ENCODE results near the gene KLRB1. TPM values are rescaled to one million over a fixed set of nuclear protein-coding genes. Genes with fewer than 3 reads are reported as not detected.
A peak's percentile ranks its signal among the peaks of the same experiment; 100 is the strongest.

KLRB1 gene
- total RNA-seq: 100 to 1,000 TPM; 194 to 310 (median 216) TPM
- 400 TPM for total RNA-seq (2013)

DNA sequence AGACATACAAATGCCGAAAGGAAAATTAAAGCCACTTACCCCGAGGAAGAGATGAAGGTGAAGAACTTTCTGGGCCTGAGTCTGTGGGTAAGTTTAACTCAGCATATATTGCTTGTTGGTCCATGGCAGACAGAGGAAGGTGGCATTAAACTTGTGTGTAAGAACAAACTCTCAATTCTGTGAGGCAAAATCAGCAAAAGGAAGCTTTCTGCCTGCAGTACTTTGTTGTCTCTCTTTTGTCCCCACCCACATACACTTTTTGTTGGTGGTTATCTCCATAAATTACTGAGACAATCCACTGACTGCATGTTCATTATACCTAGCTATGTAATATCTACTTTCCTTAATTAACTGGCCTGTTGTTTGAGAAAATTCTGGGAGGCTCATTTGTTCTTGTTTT is at the start of gene KLRB1:
KLRB1 (minus strand) TSS at position 201 of the 400 bp plus-strand sequence; CDS start at position 124, 77 bp downstream.
- intact Hi-C loops (cut with micrococcal nuclease): loop anchor here (1.0 to 2.0 kb wide), 2 partner anchors 10 to 41 kb away; no protein-coding TSS in a partner anchor
- H3K36me3 Mint-ChIP-seq: peaks cover 11% of the 10 kb centered on the region
- H3K27me3 Mint-ChIP-seq (ENCODE audit: low read depth in 2 of 2): no peaks in the 10 kb centered on the region
- ATAC-seq: peak in 1 of 3 donors; percentile 17
- peaks cover 12% of the 10 kb centered on the region for H3K4me1 ChIP-seq (ENCODE audit: control insufficient read depth, insufficient read depth, low read length)
- 44% methylated on average over 2 of the region's 2 CpGs for WGBS (ENCODE audit: insufficient coverage)
- peaks cover 2% of the 10 kb centered on the region for H3K9me3 ChIP-seq (ENCODE audit: control insufficient read depth, insufficient read depth, low read length)
- no peaks in the 10 kb centered on the region for H3K27me3 ChIP-seq (ENCODE audit: control insufficient read depth, insufficient read depth, low read length)
- peak within 1 kb of the TSS; percentile 91 to 97 for H3K27ac Mint-ChIP-seq
- H3K36me3 ChIP-seq (ENCODE audit: control insufficient read depth, insufficient read depth, low read length): peaks cover 1% of the 10 kb centered on the region
- H3K4me3 ChIP-seq (ENCODE audit: low read length): peak within 1 kb of the TSS; percentile 57
- H3K9me3 Mint-ChIP-seq: no peaks in the 10 kb centered on the region
- H3K27ac ChIP-seq (ENCODE audit: low read length): peak within 1 kb of the TSS; percentile 81
- peak within 1 kb of the TSS; percentile 97 for H3K4me3 Mint-ChIP-seq
- TF ChIP-seq, protein P1, sequence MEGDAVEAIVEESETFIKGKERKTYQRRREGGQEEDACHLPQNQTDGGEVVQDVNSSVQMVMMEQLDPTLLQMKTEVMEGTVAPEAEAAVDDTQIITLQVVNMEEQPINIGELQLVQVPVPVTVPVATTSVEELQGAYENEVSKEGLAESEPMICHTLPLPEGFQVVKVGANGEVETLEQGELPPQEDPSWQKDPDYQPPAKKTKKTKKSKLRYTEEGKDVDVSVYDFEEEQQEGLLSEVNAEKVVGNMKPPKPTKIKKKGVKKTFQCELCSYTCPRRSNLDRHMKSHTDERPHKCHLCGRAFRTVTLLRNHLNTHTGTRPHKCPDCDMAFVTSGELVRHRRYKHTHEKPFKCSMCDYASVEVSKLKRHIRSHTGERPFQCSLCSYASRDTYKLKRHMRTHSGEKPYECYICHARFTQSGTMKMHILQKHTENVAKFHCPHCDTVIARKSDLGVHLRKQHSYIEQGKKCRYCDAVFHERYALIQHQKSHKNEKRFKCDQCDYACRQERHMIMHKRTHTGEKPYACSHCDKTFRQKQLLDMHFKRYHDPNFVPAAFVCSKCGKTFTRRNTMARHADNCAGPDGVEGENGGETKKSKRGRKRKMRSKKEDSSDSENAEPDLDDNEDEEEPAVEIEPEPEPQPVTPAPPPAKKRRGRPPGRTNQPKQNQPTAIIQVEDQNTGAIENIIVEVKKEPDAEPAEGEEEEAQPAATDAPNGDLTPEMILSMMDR (IDR thresholded peaks at IDR 0.05): no peak
- H3K4me1 Mint-ChIP-seq: peaks cover 69 to 78% of the 10 kb centered on the region in 2 donors
- DNase-seq: peak in 1 of 2 donors; percentile 23

DNA sequence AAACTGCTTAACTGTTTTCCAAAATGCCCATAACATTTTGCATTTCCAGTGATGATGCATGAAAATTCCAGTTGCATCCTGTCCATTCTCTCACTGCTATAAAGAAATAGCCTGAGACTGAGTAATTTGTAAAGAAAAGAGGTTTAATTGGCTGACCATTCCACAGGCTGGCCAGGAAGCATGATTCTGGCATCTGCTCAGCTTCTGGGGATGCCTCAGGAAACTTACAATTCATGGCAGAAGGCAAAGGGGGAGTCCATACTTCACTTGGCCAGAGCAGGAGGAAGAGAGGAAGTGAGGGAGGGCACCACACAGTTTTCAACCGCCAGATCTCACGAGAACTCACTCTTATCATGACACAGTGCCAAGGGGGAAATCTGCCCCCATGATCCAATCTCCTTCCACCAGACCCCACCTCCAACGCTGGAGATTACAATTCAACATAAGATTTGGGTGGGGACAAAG is 43.6 kb upstream of the KLRB1 start:
- peak overlapping the region; percentile 89 to 94 for H3K27ac Mint-ChIP-seq
- H3K4me1 Mint-ChIP-seq: peaks cover 82 to 86% of the 10 kb centered on the region in 2 donors
- Histone ChIP-seq H3K27ac (ENCODE audit: low read length) (peak overlapping the region; percentile 90), H3K9me3 (ENCODE audit: control insufficient read depth, insufficient read depth, low read length) (no peaks in the 10 kb centered on the region), H3K4me3 (ENCODE audit: low read length) (peak overlapping the region; percentile 68), H3K4me1 (ENCODE audit: control insufficient read depth, insufficient read depth, low read length) (peaks cover 25% of the 10 kb centered on the region), H3K36me3 (ENCODE audit: control insufficient read depth, insufficient read depth, low read length) (peaks cover 28% of the 10 kb centered on the region), H3K27me3 (ENCODE audit: control insufficient read depth, insufficient read depth, low read length) (no peaks in the 10 kb centered on the region)
- 0% methylated on average over 1 of the region's 3 CpGs for WGBS (ENCODE audit: insufficient coverage)
- no peaks in the 10 kb centered on the region for H3K27me3 Mint-ChIP-seq (ENCODE audit: low read depth in 2 of 2)
- DNase-seq: peak in 1 of 2 donors; percentile 76
- intact Hi-C loops (cut with micrococcal nuclease): loop anchor here (1.0 to 5.0 kb wide), 3 partner anchors 18 to 90 kb away; partner anchors contain the start of gene CLEC2D
- H3K4me3 Mint-ChIP-seq: peak overlapping the region; percentile 98
- H3K36me3 Mint-ChIP-seq: peaks cover 59% of the 10 kb centered on the region
- TF ChIP-seq, protein P1 (IDR thresholded peaks at IDR 0.05): no peak
- ATAC-seq: no peak
- H3K9me3 Mint-ChIP-seq: peaks cover 0 to 5% of the 10 kb centered on the region in 2 donors

DNA sequence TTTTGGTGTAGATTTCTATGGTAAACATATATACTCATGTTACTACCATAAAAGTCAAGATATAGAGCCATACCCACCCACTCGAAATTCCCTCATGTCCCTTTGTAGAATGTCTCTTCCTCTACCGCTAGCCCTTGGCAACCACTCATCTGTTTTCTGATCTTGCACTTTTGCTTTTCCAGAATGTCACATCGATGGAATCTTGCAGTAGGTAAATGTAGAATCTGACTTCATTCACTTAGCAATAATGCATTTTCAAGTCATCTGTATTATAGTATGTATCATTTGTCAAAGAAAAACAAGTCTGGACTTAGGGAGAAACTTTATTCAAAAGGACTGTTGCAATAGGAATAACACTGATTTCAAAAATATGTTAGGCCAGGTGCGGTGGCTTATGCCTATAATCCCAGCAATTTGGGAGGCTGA is 42.4 kb upstream of the KLRB1 start:
- ATAC-seq (no peak), DNase-seq (peak in 1 of 2 donors; percentile 47)
- peak overlapping the region; percentile 98 for H3K4me3 Mint-ChIP-seq
- H3K4me1 ChIP-seq (ENCODE audit: control insufficient read depth, insufficient read depth, low read length): peaks cover 27% of the 10 kb centered on the region
- peak overlapping the region; percentile 68 for H3K4me3 ChIP-seq (ENCODE audit: low read length)
- H3K27ac Mint-ChIP-seq: peak overlapping the region; percentile 89 to 94
- peaks cover 57% of the 10 kb centered on the region for H3K36me3 Mint-ChIP-seq
- peaks cover 78 to 81% of the 10 kb centered on the region in 2 donors for H3K4me1 Mint-ChIP-seq
- H3K27ac ChIP-seq (ENCODE audit: low read length): peak overlapping the region; percentile 90
- no peaks in the 10 kb centered on the region for H3K27me3 Mint-ChIP-seq (ENCODE audit: low read depth in 2 of 2)
- TF ChIP-seq, protein P1 (IDR thresholded peaks at IDR 0.05): no peak
- peaks cover 0 to 7% of the 10 kb centered on the region in 2 donors for H3K9me3 Mint-ChIP-seq
- intact Hi-C loops (cut with micrococcal nuclease): loop anchor here (2.0 to 5.0 kb wide), 2 partner anchors 19 to 37 kb away; partner anchors contain the start of gene CLEC2D
- no peaks in the 10 kb centered on the region for H3K9me3 ChIP-seq (ENCODE audit: control insufficient read depth, insufficient read depth, low read length)
- 0% methylated on average over 3 of the region's 4 CpGs for WGBS (ENCODE audit: insufficient coverage)
- H3K27me3 ChIP-seq (ENCODE audit: control insufficient read depth, insufficient read depth, low read length): no peaks in the 10 kb centered on the region
- H3K36me3 ChIP-seq (ENCODE audit: control insufficient read depth, insufficient read depth, low read length): peaks cover 17% of the 10 kb centered on the region
